GM21717 (cell line): ENCODE data around the gene ITK.
"Not testable (repeated sequence)": the region's sequence is repeated elsewhere in the genome, so short reads cannot be mapped to it uniquely, and the experiment has no call there.

ENCODE experiments used
- ATAC-seq: cut with Tn5 transposase; IDR thresholded peaks from one replicate; pipeline ENCODE4 v1.9.1; 2021; ENCODE audit warnings: mild to moderate bottlenecking, moderate library complexity; ENCODE audit not compliant: unreplicated experiment

ITK gene

GRCh38 chr5:157244704-157245103 is 64.1 kb downstream of the ITK start:
- ATAC-seq, result not testable (repeated sequence)

- no peak for ATAC-seq
Observed at GRCh38 chr5:157245476-157245875, 64.8 kb downstream of the ITK start.

- ATAC-seq, result no peak
Observed at GRCh38 chr5:157245886-157246285, 65.2 kb downstream of the ITK start.

- ATAC-seq, result peak; percentile 59
Observed at GRCh38 chr5:157247267-157247666, 66.6 kb downstream of the ITK start.

GRCh38 chr5:157248821-157249470 is 68.3 kb downstream of the ITK start:
- ATAC-seq, result no peak

GRCh38 chr5:157252711-157253465 is 72.2 kb downstream of the ITK start:
- peak; percentile 91 for ATAC-seq

- ATAC-seq, result peak; percentile 49
Observed at GRCh38 chr5:157253547-157253946, 72.9 kb downstream of the ITK start.

GRCh38 chr5:157258450-157258849 is 77.8 kb downstream of the ITK start:
- no peak for ATAC-seq

- ATAC-seq, result no peak
Observed at GRCh38 chr5:157259699-157260098, 79.1 kb downstream of the ITK start.

GRCh38 chr5:157263496-157264090 is 83.0 kb downstream of the ITK start:
- no peak for ATAC-seq

- peak; percentile 85 for ATAC-seq
Observed at GRCh38 chr5:157265714-157266285, 85.2 kb downstream of the ITK start, which contains the start of gene CYFIP2. Gene CYFIP2, plus strand, starts transcription at chr5:157266123. Its CDS starts 19,239 bp downstream, at chr5:157285362.

GRCh38 chr5:157266286-157267007 is 85.8 kb downstream of the ITK start:
- peak; percentile 44 for ATAC-seq

GRCh38 chr5:157267025-157267424 is 86.4 kb downstream of the ITK start:
- ATAC-seq, result no peak

GRCh38 chr5:157267761-157268480 is 87.3 kb downstream of the ITK start:
- ATAC-seq, result no peak

- no peak for ATAC-seq
Observed at GRCh38 chr5:157269165-157269671, 88.6 kb downstream of the ITK start.

GRCh38 chr5:157269761-157270272 is 89.2 kb downstream of the ITK start:
- ATAC-seq, result no peak

- no peak for ATAC-seq
Observed at GRCh38 chr5:157270771-157271170, 90.1 kb downstream of the ITK start.

- ATAC-seq, result peak; percentile 91
Observed at GRCh38 chr5:157271740-157272271, 91.2 kb downstream of the ITK start.

- ATAC-seq, result peak; percentile 49
Observed at GRCh38 chr5:157273131-157273556, 92.5 kb downstream of the ITK start.
